ENCODE results near the gene PDLIM5. TPM values are rescaled to one million over a fixed set of nuclear protein-coding genes. Genes with fewer than 3 reads are reported as not detected.

PDLIM5 gene
- total RNA-seq, 4 donors from 2014 or later: 90.5 to 148 (median 115) TPM

DNA sequence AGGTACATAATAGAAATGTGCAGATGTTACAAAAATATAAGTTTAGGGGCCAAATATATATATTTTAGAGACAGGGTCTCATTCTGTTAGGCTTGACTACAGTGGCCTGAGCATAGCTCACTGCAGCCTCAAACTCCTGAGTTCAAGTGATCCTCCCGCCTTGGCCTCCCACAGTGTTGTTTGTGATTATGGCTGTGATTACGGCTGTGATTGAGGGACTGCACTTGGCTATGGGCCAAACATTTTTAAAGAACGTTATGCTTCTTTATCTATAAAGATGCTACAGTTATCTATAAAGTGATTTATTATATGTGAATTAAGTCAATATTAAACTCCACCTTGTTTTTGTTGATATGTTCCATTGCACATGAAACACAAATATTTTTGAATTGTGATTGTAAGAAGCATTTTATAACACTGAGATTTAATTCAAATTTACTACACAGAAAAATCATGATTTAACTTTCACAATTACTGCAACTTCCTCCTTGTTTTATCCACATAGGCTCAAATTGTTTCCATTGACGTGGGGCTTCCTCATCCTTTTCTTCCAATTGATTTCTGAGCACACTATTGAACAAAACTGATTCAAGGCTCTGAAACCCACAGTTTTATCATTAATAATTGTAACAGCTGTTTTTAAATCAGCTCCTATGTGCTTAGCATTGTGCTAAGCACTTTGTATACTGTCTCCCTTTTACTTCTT is 237.6 kb downstream of the PDLIM5 start:
- H3K9me3 ChIP-seq: no peaks in the 10 kb centered on the region
- H3K27ac ChIP-seq: no peak overlapping the region
- H3K4me1 ChIP-seq: no peaks in the 10 kb centered on the region
- 60% methylated on average over 4 of the region's 4 CpGs for WGBS
- H3K36me3 ChIP-seq: no peaks in the 10 kb centered on the region
- TF ChIP-seq EP300 (IDR thresholded peaks at IDR 0.05) (no peak), CTCF (IDR thresholded peaks at IDR 0.05) (no peak), POLR2A (IDR thresholded peaks at IDR 0.05) (no peak)
- DNase-seq (ENCODE audit: low spot score in 2 of 2): no peak
- no peaks in the 10 kb centered on the region for H3K27me3 ChIP-seq
- no peak overlapping the region for H3K4me3 ChIP-seq

DNA sequence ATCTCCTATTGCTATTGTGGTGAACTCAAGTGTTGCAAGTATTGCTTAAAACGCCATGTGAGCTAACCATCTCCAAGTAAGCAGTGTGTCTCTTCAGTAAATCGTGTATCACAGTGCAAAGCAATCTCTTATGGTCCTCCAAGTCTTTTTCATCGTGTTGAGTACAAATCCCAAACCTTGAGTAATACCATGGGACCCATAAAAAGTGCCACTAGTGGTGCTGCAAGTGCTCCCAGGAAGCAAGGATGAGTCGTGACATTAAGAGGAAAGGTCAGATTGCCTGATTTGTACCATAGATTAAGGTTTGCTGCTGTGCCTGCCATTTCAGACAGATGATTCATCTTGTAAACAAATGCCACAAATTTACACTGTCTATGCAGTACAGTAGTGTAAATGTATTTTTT is 239.1 kb downstream of the PDLIM5 start:
- Histone ChIP-seq H3K4me3 (no peak overlapping the region), H3K4me1 (no peaks in the 10 kb centered on the region), H3K27ac (no peak overlapping the region), H3K27me3 (no peaks in the 10 kb centered on the region), H3K9me3 (no peaks in the 10 kb centered on the region), H3K36me3 (no peaks in the 10 kb centered on the region)
- DNase-seq (ENCODE audit: low spot score in 2 of 2): no peak
- 68% methylated on average over 4 of the region's 4 CpGs for WGBS
- TF ChIP-seq POLR2A (IDR thresholded peaks at IDR 0.05): no peak
- no peak for TF ChIP-seq POLR2AphosphoS5 (IDR thresholded peaks at IDR 0.05)
- TF ChIP-seq EP300 (IDR thresholded peaks at IDR 0.05): no peak
- no peak for TF ChIP-seq CTCF (IDR thresholded peaks at IDR 0.05)

GRCh38 chr4:94691552-94691951 is 239.8 kb downstream of the PDLIM5 start:
- DNase-seq (ENCODE audit: low spot score in 2 of 2): no peak
- H3K36me3 ChIP-seq: no peaks in the 10 kb centered on the region
- 100% methylated on average over 1 of the region's 1 CpG for WGBS
- no peaks in the 10 kb centered on the region for H3K4me1 ChIP-seq
- TF ChIP-seq CTCF (IDR thresholded peaks at IDR 0.05) (no peak), POLR2A (IDR thresholded peaks at IDR 0.05) (no peak), EP300 (IDR thresholded peaks at IDR 0.05) (no peak), POLR2AphosphoS5 (IDR thresholded peaks at IDR 0.05) (no peak)
- no peak overlapping the region for H3K4me3 ChIP-seq
- no peak overlapping the region for H3K27ac ChIP-seq
- H3K27me3 ChIP-seq: no peaks in the 10 kb centered on the region
- no peaks in the 10 kb centered on the region for H3K9me3 ChIP-seq

DNA sequence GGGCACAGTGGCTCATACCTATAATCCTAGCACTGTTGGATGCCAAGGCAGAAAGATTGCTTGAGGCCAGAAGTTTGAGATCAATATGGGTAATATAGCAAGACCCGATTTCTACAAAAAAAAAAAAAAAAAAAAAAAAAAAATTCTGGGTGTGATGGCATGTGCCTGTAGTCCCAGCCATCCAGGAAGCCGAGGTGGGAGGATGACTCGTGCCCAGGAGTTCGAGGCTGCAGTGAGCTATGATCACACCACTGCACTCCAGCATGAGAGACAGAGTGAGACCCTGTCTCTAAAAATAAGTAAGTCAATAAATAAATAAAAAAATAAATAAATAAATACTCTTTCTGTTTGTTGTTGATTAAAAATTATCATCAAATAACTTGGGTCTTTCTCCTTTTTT is 243.6 kb downstream of the PDLIM5 start:
- DNase-seq (ENCODE audit: low spot score in 2 of 2): no peak
- WGBS: 72% methylated on average over 4 of the region's 4 CpGs

GRCh38 chr4:94698187-94698586 is 246.4 kb downstream of the PDLIM5 start:
- H3K4me3 ChIP-seq: no peak overlapping the region
- TF ChIP-seq POLR2AphosphoS5 (IDR thresholded peaks at IDR 0.05) (no peak), POLR2A (IDR thresholded peaks at IDR 0.05) (no peak)
- H3K36me3 ChIP-seq: no peaks in the 10 kb centered on the region
- H3K27ac ChIP-seq: no peak overlapping the region
- H3K4me1 ChIP-seq: no peaks in the 10 kb centered on the region
- no peak for DNase-seq (ENCODE audit: low spot score in 2 of 2)
- H3K9me3 ChIP-seq: no peaks in the 10 kb centered on the region
- H3K27me3 ChIP-seq: no peaks in the 10 kb centered on the region

More for the DNA sequence above, 243.6 kb downstream of the PDLIM5 start:
- no peaks in the 10 kb centered on the region for H3K4me1 ChIP-seq
- no peak overlapping the region for H3K4me3 ChIP-seq
- no peak overlapping the region for H3K27ac ChIP-seq
- H3K27me3 ChIP-seq: no peaks in the 10 kb centered on the region
- H3K9me3 ChIP-seq: no peaks in the 10 kb centered on the region
- TF ChIP-seq POLR2AphosphoS5 (IDR thresholded peaks at IDR 0.05) (no peak), EP300 (IDR thresholded peaks at IDR 0.05) (no peak), POLR2A (IDR thresholded peaks at IDR 0.05) (no peak)
- no peaks in the 10 kb centered on the region for H3K36me3 ChIP-seq

- Histone ChIP-seq H3K36me3 (no peaks in the 10 kb centered on the region), H3K9me3 (no peaks in the 10 kb centered on the region), H3K27me3 (no peaks in the 10 kb centered on the region), H3K27ac (no peak overlapping the region), H3K4me3 (no peak overlapping the region), H3K4me1 (no peaks in the 10 kb centered on the region)
- TF ChIP-seq EP300 (IDR thresholded peaks at IDR 0.05) (no peak), POLR2AphosphoS5 (IDR thresholded peaks at IDR 0.05) (no peak), POLR2A (IDR thresholded peaks at IDR 0.05) (no peak), CTCF (IDR thresholded peaks at IDR 0.05) (no peak)
- DNase-seq (ENCODE audit: low spot score in 2 of 2): no peak
These were observed 248.6 kb downstream of the PDLIM5 start for GRCh38 chr4:94700298-94700697.

Measured in suprapubic skin (tissue), 4 donors.